ENCODE data around the gene PLAGL1. TPM values are rescaled to one million over a fixed set of nuclear protein-coding genes. Genes with fewer than 3 reads are reported as not detected.
A peak's percentile ranks its signal among the peaks of the same experiment; 100 is the strongest.
"Not testable (repeated sequence)": the region's sequence is repeated elsewhere in the genome, so short reads cannot be mapped to it uniquely, and the experiment has no call there.

Gene PLAGL1
- total RNA-seq, 1 donor from 2014 or later: 2.4 TPM

- Histone ChIP-seq H3K36me3 (ENCODE audit: control insufficient read depth, insufficient read depth, low read length) (no peaks in the 10 kb centered on the region), H3K4me3 (ENCODE audit: low read depth, low read length) (no peak overlapping the region), H3K27me3 (ENCODE audit: control insufficient read depth, insufficient read depth, low read length) (no peaks in the 10 kb centered on the region)
- DNase-seq (ENCODE audit: low read depth) (no peak), FAIRE-seq (no peak)
- TF ChIP-seq CTCF (IDR thresholded peaks at IDR 0.05; ENCODE audit: insufficient read depth, low read length, severe bottlenecking): no peak
Measured at GRCh38 chr6:144017166-144018094, 9.4 kb upstream of the PLAGL1 start.

- DNase-seq (ENCODE audit: low read depth) (peak; percentile 58), FAIRE-seq (peak; percentile 7)
- peak; percentile 86 for TF ChIP-seq CTCF (IDR thresholded peaks at IDR 0.05; ENCODE audit: insufficient read depth, low read length, severe bottlenecking)
- Histone ChIP-seq H3K36me3 (ENCODE audit: control insufficient read depth, insufficient read depth, low read length) (no peaks in the 10 kb centered on the region), H3K27me3 (ENCODE audit: control insufficient read depth, insufficient read depth, low read length) (no peaks in the 10 kb centered on the region), H3K4me3 (ENCODE audit: low read depth, low read length) (no peak overlapping the region)
Measured at GRCh38 chr6:144013486-144013909, 5.4 kb upstream of the PLAGL1 start.

- FAIRE-seq (no peak), DNase-seq (ENCODE audit: low read depth) (peak; percentile 20)
- H3K36me3 ChIP-seq (ENCODE audit: control insufficient read depth, insufficient read depth, low read length): no peaks in the 10 kb centered on the region
- H3K27me3 ChIP-seq (ENCODE audit: control insufficient read depth, insufficient read depth, low read length): no peaks in the 10 kb centered on the region
- TF ChIP-seq CTCF (IDR thresholded peaks at IDR 0.05; ENCODE audit: insufficient read depth, low read length, severe bottlenecking): no peak
- H3K4me3 ChIP-seq (ENCODE audit: low read depth, low read length): no peak overlapping the region
Measured at GRCh38 chr6:144012534-144012933, 4.5 kb upstream of the PLAGL1 start.

GRCh38 chr6:144009628-144010027 lies 1.6 kb upstream of the PLAGL1 start:
- not testable (repeated sequence) for H3K27me3 ChIP-seq (ENCODE audit: control insufficient read depth, insufficient read depth, low read length); H3K36me3 ChIP-seq (ENCODE audit: control insufficient read depth, insufficient read depth, low read length); H3K4me3 ChIP-seq (ENCODE audit: low read depth, low read length); FAIRE-seq; DNase-seq (ENCODE audit: low read depth)

GRCh38 chr6:144008846-144009245 lies 787 bp upstream of the PLAGL1 start:
- H3K36me3 ChIP-seq (ENCODE audit: control insufficient read depth, insufficient read depth, low read length): no peaks in the 10 kb centered on the region
- FAIRE-seq (no peak), DNase-seq (ENCODE audit: low read depth) (no peak)
- H3K27me3 ChIP-seq (ENCODE audit: control insufficient read depth, insufficient read depth, low read length): no peaks in the 10 kb centered on the region
- TF ChIP-seq CTCF (IDR thresholded peaks at IDR 0.05; ENCODE audit: insufficient read depth, low read length, severe bottlenecking): no peak
- H3K4me3 ChIP-seq (ENCODE audit: low read depth, low read length): no peak overlapping the region

- no peak for TF ChIP-seq CTCF (IDR thresholded peaks at IDR 0.05; ENCODE audit: insufficient read depth, low read length, severe bottlenecking)
- H3K27me3 ChIP-seq (ENCODE audit: control insufficient read depth, insufficient read depth, low read length): no peaks in the 10 kb centered on the region
- FAIRE-seq (no peak), DNase-seq (ENCODE audit: low read depth) (no peak)
- H3K4me3 ChIP-seq (ENCODE audit: low read depth, low read length): peak overlapping the region; percentile 49
- no peaks in the 10 kb centered on the region for H3K36me3 ChIP-seq (ENCODE audit: control insufficient read depth, insufficient read depth, low read length)
Measured at GRCh38 chr6:144007478-144008119, 460 bp downstream of the PLAGL1 start.
